ENCODE data around the gene TAOK3.

DNA sequence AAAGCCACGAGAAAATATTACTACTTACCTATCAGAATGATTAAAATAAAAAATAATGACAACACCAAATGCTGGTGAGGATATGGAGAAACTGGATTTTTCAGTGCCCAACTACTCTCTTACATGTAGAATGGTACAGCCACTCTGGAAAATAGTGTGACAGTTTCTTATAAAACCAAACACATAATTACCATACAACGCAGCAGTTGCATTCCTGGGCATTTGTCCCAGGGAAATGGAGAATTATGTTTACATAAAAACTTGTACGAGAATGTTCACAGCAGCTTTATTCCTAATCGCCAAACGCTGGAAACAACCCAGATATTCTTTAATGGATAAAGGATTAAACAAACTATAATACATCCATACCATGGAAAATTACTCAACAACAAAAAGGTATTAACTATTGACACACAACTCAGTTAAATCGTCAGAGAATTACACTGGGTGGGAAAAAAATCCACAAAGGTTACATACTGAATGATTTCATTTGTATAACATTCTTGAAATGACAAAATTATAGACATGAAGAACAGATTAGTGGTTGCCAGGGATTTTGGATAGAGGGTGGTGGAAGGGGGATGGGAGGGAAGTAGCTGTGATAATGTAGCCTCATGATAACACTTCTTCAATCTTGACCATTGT, 35.4 kb downstream of the TAOK3 start:
- TF ChIP-seq, protein P1, sequence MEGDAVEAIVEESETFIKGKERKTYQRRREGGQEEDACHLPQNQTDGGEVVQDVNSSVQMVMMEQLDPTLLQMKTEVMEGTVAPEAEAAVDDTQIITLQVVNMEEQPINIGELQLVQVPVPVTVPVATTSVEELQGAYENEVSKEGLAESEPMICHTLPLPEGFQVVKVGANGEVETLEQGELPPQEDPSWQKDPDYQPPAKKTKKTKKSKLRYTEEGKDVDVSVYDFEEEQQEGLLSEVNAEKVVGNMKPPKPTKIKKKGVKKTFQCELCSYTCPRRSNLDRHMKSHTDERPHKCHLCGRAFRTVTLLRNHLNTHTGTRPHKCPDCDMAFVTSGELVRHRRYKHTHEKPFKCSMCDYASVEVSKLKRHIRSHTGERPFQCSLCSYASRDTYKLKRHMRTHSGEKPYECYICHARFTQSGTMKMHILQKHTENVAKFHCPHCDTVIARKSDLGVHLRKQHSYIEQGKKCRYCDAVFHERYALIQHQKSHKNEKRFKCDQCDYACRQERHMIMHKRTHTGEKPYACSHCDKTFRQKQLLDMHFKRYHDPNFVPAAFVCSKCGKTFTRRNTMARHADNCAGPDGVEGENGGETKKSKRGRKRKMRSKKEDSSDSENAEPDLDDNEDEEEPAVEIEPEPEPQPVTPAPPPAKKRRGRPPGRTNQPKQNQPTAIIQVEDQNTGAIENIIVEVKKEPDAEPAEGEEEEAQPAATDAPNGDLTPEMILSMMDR (IDR thresholded peaks at IDR 0.05; ENCODE audit: extremely low read depth in 1 of 2, insufficient read depth in 1 of 2, low read depth in 1 of 2, low read length in 2 of 2): no peak
- TF ChIP-seq POLR2AphosphoS5 (IDR thresholded peaks at IDR 0.05; ENCODE audit: insufficient read depth, low read depth, low read length): no peak
- TF ChIP-seq POLR2A (IDR thresholded peaks at IDR 0.05; ENCODE audit: low read depth, low read length): no peak

All from endothelial cell of umbilical vein (primary cell).